Peyer's patch (tissue), 4 donors: ENCODE results near the gene CHMP6. TPM values are rescaled to one million over a fixed set of nuclear protein-coding genes. Genes with fewer than 3 reads are reported as not detected.
"Not testable (repeated sequence)": the region's sequence is repeated elsewhere in the genome, so short reads cannot be mapped to it uniquely, and the experiment has no call there.

ENCODE experiments used
- DNase-seq, 3 donors: peaks; one replicate each; pipeline ENCODE4 v3.0.0-alpha.2; 2017 to 2019
- H3K27ac ChIP-seq, 4 donors: fragments of 200-600 bp; sonication (generic); one replicate each; pipeline ENCODE4 v1.5.1; 2016 to 2019
- H3K27me3 ChIP-seq, 2 donors: fragments of 200-600 bp; sonication (generic); one replicate each; pipeline ENCODE4 v1.5.1; 2019
- H3K36me3 ChIP-seq, 3 donors: fragments of 200-600 bp; sonication (generic); one replicate each; pipeline ENCODE4 v1.5.1; 2016 to 2019
- H3K4me1 ChIP-seq, 4 donors: fragments of 200-600 bp; sonication (generic); one replicate each; pipeline ENCODE4 v1.5.1; 2016 to 2019
- H3K4me3 ChIP-seq, 4 donors: fragments of 200-600 bp; sonication (generic); 1 replicate in 3 of 4; 2 replicates in 1 of 4; pipeline ENCODE4 v1.5.1; 2016 to 2019; ENCODE audit warnings: mild to moderate bottlenecking in 1 of 4
- H3K9me3 ChIP-seq, 4 donors: fragments of 200-600 bp; sonication (generic); one replicate each; pipeline ENCODE4 v1.5.1; 2016 to 2019; ENCODE audit warnings: mild to moderate bottlenecking in 1 of 4
- CTCF ChIP-seq, 6 experiments: fragments of 450-650 bp in 4 of 6; fragments of 200-600 bp in 2 of 6; sonication (generic) in 1 of 6; IDR thresholded peaks; one replicate each; pipeline ENCODE4 v1.5.1; 2017 to 2019; ENCODE audit warnings: antibody characterized with exemption in 6 of 6, mild to moderate bottlenecking in 3 of 6, moderate library complexity in 1 of 6
- POLR2A ChIP-seq, 2 donors: fragments of 450-650 bp; IDR thresholded peaks; one replicate each; pipeline ENCODE4 v1.5.1; 2017; ENCODE audit warnings: antibody characterized with exemption in 2 of 2, mild to moderate bottlenecking in 2 of 2, moderate library complexity in 2 of 2
- total RNA-seq, 4 donors: library from RNA; depleted of rRNA; stranded (reverse); fragments of >200 nt; gene quantifications; one replicate each; pipeline ENCODE4 v1.1.0, GENCODE V29; 2016

Gene CHMP6
- total RNA-seq, 4 donors from 2014 or later, result 29.9 to 57.8 (median 37.1) TPM

- no peaks in the 10 kb centered on the region for H3K4me1 ChIP-seq
- no peak for DNase-seq
- no peaks in the 10 kb centered on the region for H3K27me3 ChIP-seq
- TF ChIP-seq POLR2A (IDR thresholded peaks at IDR 0.05), result no peak
- no peaks in the 10 kb centered on the region for H3K9me3 ChIP-seq
- H3K36me3 ChIP-seq, result no peaks in the 10 kb centered on the region
- H3K4me3 ChIP-seq, result no peak overlapping the region
- no peak overlapping the region for H3K27ac ChIP-seq
Observed at GRCh38 chr17:81011951-81012350, 20.3 kb downstream of the CHMP6 start.

- Histone ChIP-seq H3K4me3 (no peak overlapping the region), H3K27ac (no peak overlapping the region), H3K36me3 (no peaks in the 10 kb centered on the region), H3K4me1 (peaks cover 0 to 6% (median 2%) of the 10 kb centered on the region in 4 donors), H3K27me3 (no peaks in the 10 kb centered on the region), H3K9me3 (no peaks in the 10 kb centered on the region)
- DNase-seq, result no peak
- TF ChIP-seq CTCF (IDR thresholded peaks at IDR 0.05) (no peak), POLR2A (IDR thresholded peaks at IDR 0.05) (no peak)
Observed at GRCh38 chr17:81012574-81013447, 21.2 kb downstream of the CHMP6 start.

GRCh38 chr17:81013642-81014041 lies 22.0 kb downstream of the CHMP6 start:
- no peak for DNase-seq
- Histone ChIP-seq H3K27ac (no peak overlapping the region), H3K4me1 (peaks cover 0 to 10% (median 2%) of the 10 kb centered on the region in 4 donors), H3K27me3 (no peaks in the 10 kb centered on the region), H3K36me3 (no peaks in the 10 kb centered on the region), H3K9me3 (no peaks in the 10 kb centered on the region), H3K4me3 (no peak overlapping the region)
- TF ChIP-seq CTCF (IDR thresholded peaks at IDR 0.05) (no peak), POLR2A (IDR thresholded peaks at IDR 0.05) (no peak)

- TF ChIP-seq POLR2A (IDR thresholded peaks at IDR 0.05), result no peak
- TF ChIP-seq CTCF (IDR thresholded peaks at IDR 0.05), result no peak
- Histone ChIP-seq H3K4me3 (no peak overlapping the region), H3K36me3 (no peaks in the 10 kb centered on the region), H3K27me3 (no peaks in the 10 kb centered on the region), H3K9me3 (no peaks in the 10 kb centered on the region), H3K27ac (no peak overlapping the region), H3K4me1 (peaks cover 0 to 12% (median 2%) of the 10 kb centered on the region in 4 donors)
- DNase-seq, result no peak
Observed at GRCh38 chr17:81015136-81015535, 23.5 kb downstream of the CHMP6 start.

GRCh38 chr17:81016575-81016974 lies 24.9 kb downstream of the CHMP6 start:
- Histone ChIP-seq H3K4me3 (no peak overlapping the region), H3K9me3 (no peaks in the 10 kb centered on the region), H3K27me3 (no peaks in the 10 kb centered on the region), H3K27ac (no peak overlapping the region), H3K4me1 (peaks cover 0 to 24% (median 2%) of the 10 kb centered on the region in 4 donors), H3K36me3 (no peaks in the 10 kb centered on the region)
- TF ChIP-seq POLR2A (IDR thresholded peaks at IDR 0.05), result no peak
- no peak for TF ChIP-seq CTCF (IDR thresholded peaks at IDR 0.05)
- no peak for DNase-seq

GRCh38 chr17:81017330-81017729 lies 25.7 kb downstream of the CHMP6 start:
- H3K36me3 ChIP-seq, H3K27me3 ChIP-seq, H3K9me3 ChIP-seq, H3K4me3 ChIP-seq, DNase-seq: not testable (repeated sequence)
- H3K27ac ChIP-seq, result peak overlapping the region in 3 of 4 donors; percentile 72 to 78 (median 76)
- H3K4me1 ChIP-seq, result peaks cover 0 to 24% (median 2%) of the 10 kb centered on the region in 4 donors
